Measurements from ENCODE around the gene NKAIN1. TPM values are rescaled to one million over a fixed set of nuclear protein-coding genes. Genes with fewer than 3 reads are reported as not detected.

The NKAIN1 gene
- total and polyA plus RNA-seq, 2 of the 13 experiments (the other 11 are each of a cell fraction or from before 2014, with no cell fraction given), result 0.29 to 0.40 TPM

DNA sequence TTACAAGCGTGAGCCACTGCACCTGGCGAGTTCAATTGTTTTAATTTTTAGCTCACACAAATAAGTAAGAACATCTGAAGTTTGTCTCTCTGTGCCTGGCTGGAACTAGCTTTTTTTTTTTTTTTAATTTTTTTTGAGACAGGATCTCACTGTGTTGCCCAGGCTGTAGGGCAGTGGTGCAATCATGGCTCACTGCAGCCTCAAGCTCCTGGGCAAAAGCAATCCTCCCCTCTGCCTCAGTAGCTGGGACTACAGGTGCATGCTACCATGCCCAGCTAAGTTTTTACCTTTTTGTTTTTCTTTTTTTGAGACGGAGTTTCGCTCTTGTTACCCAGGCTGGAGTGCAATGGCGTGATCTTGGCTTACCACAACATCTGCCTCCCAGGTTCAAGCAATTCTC is 7.9 kb downstream of the NKAIN1 start:
- no peak for DNase-seq (ENCODE audit: low spot score)
- Histone ChIP-seq H3K4me1 (ENCODE audit: insufficient read depth, low read length) (no peaks in the 10 kb centered on the region), H3K79me2 (ENCODE audit: insufficient read depth, low read length) (no peaks in the 10 kb centered on the region), H3K9me3 (ENCODE audit: low read length) (no peaks in the 10 kb centered on the region), H3K27me3 (ENCODE audit: control insufficient read depth in 1 of 2, insufficient read depth in 2 of 2, low read length in 2 of 2) (peaks cover 1 to 22% of the 10 kb centered on the region in 2 experiments; a peak in 3 of 5 replicates), H3K27ac (ENCODE audit: extremely low read length, insufficient read depth, low read length) (no peak overlapping the region), H3K9ac (ENCODE audit: insufficient read depth, low read depth, low read length) (no peak overlapping the region), H4K20me1 (ENCODE audit: insufficient read depth, low read length) (no peaks in the 10 kb centered on the region), H2AFZ (ENCODE audit: low read length) (no peak overlapping the region), H3K4me3 (replicated peaks in 1 of 3; ENCODE audit: insufficient read depth in 1 of 3, low read depth in 2 of 3, low read length in 3 of 3) (no peak overlapping the region), H3K4me2 (ENCODE audit: low read depth, low read length) (no peak overlapping the region), H3K36me3 (replicated peaks in 1 of 2; ENCODE audit: control insufficient read depth in 1 of 2, insufficient read depth in 2 of 2, low read length in 2 of 2) (no peaks in the 10 kb centered on the region)
- in situ Hi-C loops (cut with HindIII; ENCODE audit: extremely low pct_ligation_motif_present, low pct_unique_long_range_greater_than_20kb) (no loop called here), intact Hi-C loops (cut with micrococcal nuclease; ENCODE audit: unreplicated experiment) (no loop called here)
- TF ChIP-seq TEAD3 (CRISPR knock-in tag; optimal IDR thresholded peaks at IDR 0.05; ENCODE audit: borderline replicate concordance) (no peak), NFE2L2 (IDR thresholded peaks at IDR 0.05; ENCODE audit: low read length) (no peak), ZBTB39 (CRISPR knock-in tag; IDR thresholded peaks at IDR 0.05) (no peak), SOX5 (CRISPR knock-in tag; IDR thresholded peaks at IDR 0.05; ENCODE audit: borderline replicate concordance) (no peak), EZH2 (conservative IDR thresholded peaks at IDR 0.05; ENCODE audit: low read depth, low read length) (no peak), KMT2B (CRISPR knock-in tag; IDR thresholded peaks at IDR 0.05) (no peak), ESRRA (CRISPR knock-in tag; IDR thresholded peaks at IDR 0.05; ENCODE audit: low read depth) (no peak), ZNF768 (CRISPR knock-in tag; IDR thresholded peaks at IDR 0.05) (no peak), ZNF446 (CRISPR knock-in tag; IDR thresholded peaks at IDR 0.05) (no peak), HNRNPK (IDR thresholded peaks at IDR 0.05; ENCODE audit: low read depth, low read length, poor library complexity, severe bottlenecking) (no peak), MXD4 (CRISPR knock-in tag; IDR thresholded peaks at IDR 0.05) (no peak), ZSCAN22 (CRISPR knock-in tag; IDR thresholded peaks at IDR 0.05) (no peak), ZNF317 (CRISPR knock-in tag; IDR thresholded peaks at IDR 0.05) (no peak)
- no peak for ATAC-seq
- no TSS peak for BruUV-seq (replicated peaks)
- 63% methylated on average over 5 of the region's 5 CpGs for WGBS (ENCODE audit: low lambda C conversion rate)
- FAIRE-seq, result no peak
- ChIA-PET POLR2A (no interaction called here), CTCF (ENCODE audit: low intra/inter-chr PET ratio, low total read pairs) (no interaction called here)

Data from HepG2 (cell line).